ENCODE results near the gene TMEM98.
"Not testable (repeated sequence)": the region's sequence is repeated elsewhere in the genome, so short reads cannot be mapped to it uniquely, and the experiment has no call there.

The TMEM98 gene

DNA sequence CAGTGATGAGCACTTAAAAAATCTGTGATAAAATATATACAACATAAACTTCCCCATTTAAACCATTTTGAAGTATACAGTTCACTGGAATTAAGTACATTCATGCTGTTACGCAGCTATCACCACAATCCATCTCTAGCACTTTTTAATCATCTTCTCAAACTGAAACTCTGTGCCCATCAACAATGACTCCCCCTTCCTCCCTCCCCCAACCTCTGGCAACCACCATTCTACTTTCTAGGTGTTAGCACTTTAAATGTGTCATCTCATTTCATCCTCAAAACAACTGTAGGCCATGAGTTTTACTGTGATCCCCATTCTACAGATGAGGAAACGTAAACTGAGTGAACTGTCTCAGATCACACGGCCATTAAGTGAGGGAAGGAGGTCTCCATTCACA, 13.8 kb upstream of the TMEM98 start:
- DNase-seq (no peak), ATAC-seq (peak; percentile 56)

DNA sequence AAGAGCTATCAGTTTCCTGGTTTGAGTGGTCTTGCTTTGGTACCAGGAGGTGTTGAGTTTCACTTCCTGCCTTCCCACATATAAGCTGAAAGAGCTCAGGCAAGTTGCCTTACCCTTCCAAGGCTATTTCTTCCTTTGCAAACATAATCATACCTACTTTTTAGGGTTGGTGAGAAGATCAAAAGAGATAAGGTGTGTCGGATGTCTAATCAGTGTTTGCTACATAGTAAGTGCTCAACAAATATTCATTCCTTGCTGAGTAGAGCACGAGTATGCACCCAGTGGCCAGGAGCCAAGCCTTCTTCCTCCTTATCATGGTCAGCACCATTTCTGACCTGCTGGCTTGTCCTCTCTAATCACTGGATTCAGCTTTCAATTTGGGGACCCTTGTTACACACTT, 12.7 kb upstream of the TMEM98 start:
- DNase-seq = no peak
- no peak for ATAC-seq

DNA sequence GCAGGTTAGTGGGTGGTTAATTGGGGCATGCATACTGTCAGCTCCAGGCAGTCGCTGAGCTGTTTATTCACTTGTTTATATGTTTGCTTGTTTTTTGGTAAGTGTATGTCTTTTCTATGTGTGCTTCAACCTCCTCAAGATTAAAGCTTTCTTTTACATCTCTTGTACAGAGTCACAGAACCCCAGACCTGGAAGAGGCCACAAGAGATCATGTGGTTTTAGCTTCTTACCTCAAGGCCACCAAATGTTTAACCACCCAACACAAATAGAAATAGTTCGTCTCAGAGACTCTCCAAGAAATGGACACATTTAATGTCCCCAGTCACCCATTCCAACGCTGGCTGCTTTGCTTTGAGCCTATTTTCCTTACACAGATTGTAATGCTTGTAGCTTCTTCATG, 11.8 kb upstream of the TMEM98 start:
- no peak for ATAC-seq
- DNase-seq = no peak

DNA sequence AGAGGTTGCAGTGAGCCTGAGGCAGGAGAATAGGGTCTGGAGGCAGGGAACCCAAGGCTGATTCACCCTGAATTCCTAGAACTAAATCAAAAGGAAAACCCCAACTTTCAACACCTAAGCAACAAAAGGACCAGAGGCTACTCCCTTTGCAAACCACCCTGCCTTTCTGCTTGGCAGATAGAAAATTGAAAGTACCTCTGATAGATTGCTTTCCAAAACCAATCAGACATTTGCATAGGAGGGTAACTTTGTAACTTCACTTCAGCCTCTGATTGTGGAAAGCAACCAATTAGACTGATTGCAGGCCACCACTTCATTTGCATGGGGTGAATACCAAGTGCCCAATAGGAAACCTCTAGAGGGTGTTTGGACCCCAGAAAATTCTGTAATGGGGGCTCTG, 10.9 kb upstream of the TMEM98 start:
- ATAC-seq (peak; percentile 15), DNase-seq (no peak)

DNA sequence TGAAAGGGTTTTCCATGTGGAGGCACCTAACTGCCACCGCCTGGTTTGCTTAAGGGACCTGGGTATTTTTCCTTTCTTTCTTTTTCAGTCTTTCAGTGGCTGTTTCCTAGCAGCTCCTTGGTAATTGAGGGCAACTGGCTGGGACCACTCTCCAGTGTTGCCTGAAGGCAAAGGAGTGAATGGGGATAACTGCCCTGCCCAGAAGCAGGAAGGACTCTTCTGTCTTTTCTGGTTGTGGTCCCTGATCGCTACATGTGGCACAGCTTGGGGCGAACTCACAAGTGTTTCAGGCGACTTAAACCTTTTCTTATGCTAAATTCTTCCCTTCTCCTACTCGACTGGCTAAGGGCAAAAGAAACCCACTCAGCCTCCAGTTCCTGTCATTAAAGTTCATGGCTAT, 10.1 kb upstream of the TMEM98 start:
- ATAC-seq = no peak
- no peak for DNase-seq

DNA sequence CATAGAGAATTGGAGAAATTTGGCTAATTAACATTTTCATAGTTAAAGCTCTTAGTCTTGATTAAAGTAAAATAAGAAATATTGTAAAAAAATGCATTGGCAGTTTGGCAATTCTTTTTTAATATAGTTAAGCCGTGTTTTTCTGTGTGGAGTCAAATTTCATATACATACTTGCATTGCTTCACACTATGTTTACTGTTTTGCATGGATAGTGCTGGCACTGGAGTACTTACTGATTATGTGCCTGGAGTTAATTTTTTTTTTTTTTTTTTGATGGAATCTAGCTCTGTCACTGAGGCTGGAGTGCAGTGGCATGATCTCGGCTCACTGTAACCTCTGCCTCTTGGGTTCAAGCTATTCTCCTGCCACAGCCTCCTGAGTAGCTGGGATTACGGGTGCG, 8.1 kb upstream of the TMEM98 start:
- not testable (repeated sequence) for DNase-seq

DNA sequence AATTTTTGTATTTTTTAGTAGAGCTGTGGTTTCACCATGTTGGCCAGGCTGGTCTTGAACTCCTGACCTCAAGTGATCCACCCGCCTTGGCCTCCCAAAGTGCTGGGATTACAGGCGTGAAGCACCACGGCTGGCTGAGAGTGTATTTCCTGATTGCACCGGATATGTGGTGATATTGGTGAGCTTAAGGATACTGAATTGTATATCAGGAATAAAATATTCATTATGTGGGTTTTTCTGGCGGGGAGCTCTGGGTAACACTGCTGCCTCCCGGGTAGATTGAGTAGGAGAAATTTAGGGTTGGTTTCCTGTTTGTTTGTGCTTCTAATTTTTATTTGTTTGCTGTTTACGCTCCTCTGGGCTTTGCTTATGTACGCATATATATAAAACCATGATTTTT, 7.7 kb upstream of the TMEM98 start:
- DNase-seq (no peak), ATAC-seq (no peak)

More for the DNA sequence above, 8.1 kb upstream of the TMEM98 start:
- not testable (repeated sequence) for ATAC-seq

DNA sequence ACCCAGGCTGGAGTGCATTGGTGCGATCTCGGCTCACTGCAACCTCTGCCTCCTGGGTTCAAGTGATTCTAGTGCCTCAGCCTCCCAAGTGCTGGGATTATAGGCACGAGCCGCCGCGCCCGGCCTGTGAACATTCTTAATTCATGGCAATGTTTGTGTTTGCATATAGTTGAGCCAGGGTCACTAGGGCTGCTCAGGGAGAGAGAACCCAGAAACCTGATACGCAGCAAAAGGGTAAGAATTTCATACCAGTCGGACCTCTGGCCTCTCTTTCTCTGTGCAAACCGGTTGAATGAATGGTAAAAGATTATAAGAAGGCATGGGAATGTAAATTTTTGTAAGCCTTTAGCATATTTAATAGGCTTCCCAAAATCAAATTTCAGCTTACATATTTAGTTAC, 6.9 kb upstream of the TMEM98 start:
- DNase-seq = no peak
- no peak for ATAC-seq

DNA sequence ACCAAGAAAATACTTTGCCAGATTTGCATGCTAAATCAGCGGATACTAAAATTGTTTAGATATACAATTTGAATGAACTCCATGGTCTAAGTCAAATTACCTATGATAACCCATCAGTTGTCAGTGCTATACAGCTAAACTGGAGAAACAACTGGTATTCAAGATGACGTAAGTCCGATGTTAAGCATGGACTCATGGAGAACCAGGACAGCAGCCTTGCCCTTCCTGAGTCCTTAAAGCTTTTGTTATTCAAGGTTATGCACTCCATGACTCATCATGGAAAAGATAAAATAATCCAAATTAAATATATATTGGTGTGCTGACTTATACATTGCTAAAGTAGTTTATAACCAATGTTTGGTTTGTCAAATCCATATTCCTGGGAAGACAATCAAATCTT, 4.0 kb upstream of the TMEM98 start:
- DNase-seq, ATAC-seq: not testable (repeated sequence)

DNA sequence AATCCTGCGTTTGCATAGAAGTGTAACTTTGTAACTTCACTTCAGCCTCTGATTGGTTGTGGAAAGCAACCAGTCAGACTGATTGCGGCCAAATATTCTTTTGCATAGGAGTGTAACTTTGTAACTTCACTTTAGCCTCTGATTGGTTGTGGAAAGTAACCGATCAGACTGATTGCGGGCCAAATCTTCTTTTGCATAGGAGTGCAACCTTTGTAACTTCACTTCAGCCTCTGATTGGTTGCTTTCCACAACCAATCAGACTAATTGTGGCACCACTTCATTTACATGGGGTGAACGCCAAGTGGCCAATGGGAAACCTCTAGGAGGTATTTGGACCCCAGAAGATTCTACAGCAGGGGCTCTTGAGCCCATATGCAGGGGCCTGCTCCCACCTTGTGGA, 1.8 kb upstream of the TMEM98 start:
- DNase-seq = no peak

DNA sequence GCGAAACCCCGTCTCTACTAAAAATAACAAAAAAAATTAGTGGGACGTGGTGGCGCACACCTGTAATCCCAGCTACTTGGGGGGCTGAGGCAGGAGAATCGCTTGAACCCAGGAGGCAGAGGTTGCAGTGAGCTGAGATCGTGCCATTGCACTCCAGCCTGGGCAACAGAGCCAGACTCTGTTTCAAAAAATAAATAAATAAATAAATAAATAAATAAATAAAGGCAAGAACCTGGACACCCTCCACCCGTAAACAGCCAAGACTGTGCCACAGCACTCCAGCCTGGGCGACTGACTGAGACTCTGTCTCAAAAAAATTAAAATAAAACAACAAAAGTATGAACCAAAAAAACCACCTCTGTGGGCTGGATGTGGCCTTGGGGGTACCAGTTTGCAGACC, 1.2 kb upstream of the TMEM98 start:
- not testable (repeated sequence) for ATAC-seq, DNase-seq

More for the DNA sequence above, 1.8 kb upstream of the TMEM98 start:
- ATAC-seq = no peak

DNA sequence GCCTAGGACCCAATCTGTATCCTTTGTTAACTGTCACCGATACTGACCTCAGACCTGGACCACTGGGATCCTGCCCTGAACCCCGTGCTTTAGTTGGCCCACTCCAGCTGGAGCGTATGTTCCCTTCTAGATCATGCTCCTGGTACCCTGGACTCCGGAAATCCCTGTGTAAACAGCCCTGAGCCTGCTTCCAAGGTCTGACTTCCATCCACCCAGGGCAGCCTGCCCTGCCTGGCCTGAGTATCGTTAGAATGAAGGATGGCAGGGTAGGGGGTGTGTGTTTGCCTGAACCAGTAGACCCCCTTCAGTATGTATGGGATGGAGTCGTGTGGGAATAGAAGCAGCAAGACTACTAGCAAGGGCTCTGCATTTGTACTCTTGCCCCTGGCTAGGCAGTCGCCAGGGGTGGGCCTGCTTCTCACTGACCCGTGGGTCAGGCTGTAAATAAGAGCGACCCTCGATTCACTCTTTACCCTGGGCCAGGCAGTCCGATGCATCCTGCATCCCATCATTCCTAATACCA, 691 bp upstream of the TMEM98 start:
- DNase-seq (no peak), ATAC-seq (no peak)

DNA sequence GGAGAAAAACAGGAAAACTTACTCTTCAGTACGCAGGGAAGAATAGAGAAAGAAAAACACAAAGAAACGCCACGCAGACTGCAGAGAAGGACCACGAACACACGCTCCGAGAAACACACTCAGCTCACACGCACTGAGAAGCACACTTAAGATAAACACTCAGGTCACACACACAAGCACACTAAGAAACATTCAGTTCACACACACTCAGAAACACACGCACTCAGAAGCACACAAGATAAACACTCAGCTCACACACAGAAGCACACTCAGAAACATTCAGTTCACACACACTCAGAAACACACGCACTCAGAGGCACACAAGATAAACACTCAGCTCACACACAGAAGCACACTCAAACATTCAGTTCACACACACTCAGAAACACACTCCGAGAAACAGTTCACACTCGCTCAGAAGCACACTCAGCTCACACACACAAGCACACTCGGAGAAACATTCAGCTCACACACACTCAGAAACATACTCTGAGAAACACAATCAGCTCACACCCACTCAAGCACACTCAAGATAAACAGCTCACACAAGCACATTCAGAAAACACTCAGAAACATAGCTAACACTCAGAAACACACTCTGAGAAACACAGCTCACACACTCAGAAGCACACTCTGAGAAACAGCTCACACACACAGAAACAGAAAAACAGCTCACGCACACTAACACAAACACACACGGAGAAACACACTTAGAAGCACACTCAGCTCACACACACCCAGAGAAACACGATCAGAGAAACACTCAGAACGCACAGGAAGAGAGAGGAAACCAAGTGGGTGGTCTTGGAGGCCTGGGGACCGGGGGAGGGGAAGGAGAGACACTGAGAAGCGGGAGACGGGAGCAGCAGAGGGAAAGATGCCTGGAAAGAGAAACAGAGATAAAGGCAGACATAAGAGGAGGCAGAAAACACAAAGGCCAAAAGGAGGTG, 908 bp downstream of the TMEM98 start:
- no peak for ATAC-seq
- no peak for DNase-seq

DNA sequence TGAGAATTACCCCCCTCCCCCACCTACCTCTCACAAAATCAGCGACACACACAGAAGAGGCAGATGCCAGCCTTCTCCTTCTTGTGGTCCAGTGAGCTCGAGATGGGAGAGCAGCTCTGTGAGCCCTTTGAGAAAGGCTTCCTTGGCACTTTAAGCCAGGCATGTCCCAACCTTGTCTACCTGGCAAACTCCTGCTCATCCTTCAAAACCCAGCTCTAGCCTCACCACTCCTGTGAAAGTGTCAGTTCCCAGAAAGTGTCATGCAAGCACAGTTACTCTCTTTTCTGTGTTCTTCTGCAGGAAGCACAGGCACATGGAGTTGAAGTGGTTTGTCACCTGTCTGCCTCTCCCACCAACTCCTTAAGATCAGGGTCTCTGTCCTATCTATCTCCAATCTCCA, 1.6 kb downstream of the TMEM98 start:
- no peak for ATAC-seq
- no peak for DNase-seq

DNA sequence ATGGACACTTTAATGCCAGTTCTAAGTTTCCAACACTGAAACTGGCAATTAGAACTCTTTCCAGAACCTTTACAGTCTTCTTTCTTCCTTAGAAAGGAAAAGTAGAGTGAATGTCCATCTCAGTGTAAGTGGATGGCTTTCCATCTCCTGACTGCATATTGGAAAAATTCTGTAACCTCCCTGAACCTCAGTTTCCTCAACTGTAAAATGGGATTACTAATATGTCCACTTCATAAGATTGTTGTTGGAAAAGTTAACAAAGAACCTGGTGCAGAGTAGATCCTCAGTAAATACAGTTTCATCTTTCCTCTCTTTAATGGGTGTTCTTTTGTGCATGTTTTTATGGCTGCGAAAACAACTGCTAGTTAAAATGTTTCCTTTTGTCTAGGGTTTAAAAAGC, 2.6 kb downstream of the TMEM98 start:
- DNase-seq (no peak), ATAC-seq (no peak)

DNA sequence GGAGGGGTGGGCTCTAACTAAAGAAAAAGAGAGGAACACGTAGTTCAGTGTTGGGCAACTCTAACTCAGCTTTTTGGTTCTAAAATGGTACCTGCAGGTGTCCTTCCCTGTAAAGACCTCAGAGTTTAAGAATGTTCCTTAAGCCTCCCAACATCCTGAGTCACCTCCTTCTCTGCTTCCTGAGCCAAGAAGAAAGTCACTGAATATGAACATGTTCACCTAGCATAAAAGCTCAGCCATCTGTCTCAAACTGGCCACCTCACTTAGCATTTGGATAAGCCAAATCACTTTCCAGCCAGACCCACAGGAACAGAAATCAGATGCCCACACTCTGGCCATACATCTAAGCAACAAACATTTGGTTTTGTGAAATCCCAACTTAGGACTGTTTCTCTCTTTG, 3.7 kb downstream of the TMEM98 start:
- ATAC-seq (no peak), DNase-seq (no peak)

DNA sequence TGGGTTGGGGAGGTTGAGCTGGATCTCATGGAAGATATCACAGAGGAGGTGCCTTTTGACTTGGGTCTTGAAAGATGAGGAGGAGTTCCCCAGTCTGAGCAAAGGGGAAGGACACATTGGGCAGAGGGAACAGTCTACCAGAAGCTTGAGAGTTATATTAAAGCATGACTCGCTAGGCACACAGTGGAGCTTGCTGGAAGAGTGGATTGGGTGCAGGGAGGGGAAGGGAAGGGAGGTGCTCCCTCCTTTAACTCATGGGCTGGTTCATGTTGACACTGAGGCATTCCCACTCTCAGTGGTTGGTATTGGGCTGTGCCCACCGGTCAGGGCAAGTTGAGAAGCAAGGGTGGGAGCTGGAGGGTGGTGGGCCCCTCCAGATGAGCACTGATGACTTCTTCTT, 5.9 kb downstream of the TMEM98 start:
- DNase-seq (no peak), ATAC-seq (no peak)

DNA sequence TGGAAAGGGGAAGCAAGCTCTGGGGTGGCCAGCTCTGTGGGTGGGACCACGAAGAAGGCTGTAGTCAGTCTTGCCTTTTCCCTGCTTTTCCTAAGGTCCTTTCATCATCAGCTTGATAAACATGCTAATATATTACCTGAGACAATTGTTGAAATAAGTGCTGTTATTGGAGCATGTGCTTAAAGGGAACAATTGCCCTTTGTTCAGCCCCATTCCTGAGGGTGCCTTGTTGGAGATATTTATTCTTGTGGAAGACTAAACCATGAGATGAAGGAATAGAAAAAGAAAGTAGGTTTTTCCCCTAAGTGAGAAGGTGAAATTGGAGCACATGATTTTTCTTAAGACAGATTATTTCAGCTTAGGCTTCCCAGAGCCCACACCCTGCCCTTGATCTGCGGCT, 7.8 kb downstream of the TMEM98 start:
- ATAC-seq (no peak), DNase-seq (no peak)

DNA sequence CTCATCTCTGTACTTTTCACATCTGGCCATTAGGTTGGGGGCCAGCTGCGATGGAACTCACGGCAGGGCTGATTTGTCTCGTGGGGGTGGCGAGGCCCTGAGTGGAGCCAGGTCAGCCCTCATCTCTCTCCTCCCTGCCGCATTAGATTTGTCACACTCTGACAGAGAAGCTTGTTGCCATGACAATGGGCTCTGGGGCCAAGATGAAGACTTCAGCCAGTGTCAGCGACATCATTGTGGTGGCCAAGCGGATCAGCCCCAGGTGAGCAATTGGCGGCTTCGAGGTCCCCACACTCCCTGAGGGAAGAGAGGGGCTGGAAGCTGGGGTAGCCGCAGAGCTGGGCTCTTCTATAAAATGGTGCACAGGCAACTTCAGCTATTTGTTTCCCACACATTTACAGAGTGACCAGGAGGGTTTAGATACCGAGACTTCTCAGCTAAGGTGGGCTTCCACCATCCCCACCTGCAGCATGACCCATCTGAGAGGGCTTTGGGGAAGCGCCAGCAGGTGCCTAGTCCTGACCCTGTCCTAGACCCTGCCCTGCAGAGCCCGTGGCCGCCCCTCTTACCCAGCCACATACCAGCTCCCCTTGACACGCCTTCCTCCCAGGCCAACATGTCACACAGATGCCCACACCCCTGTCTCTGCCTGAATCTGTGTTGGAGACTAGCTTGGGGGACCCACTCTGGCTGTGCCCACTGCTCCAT, 8.4 kb downstream of the TMEM98 start:
- DNase-seq (no peak), ATAC-seq (peak; percentile 13)

DNA sequence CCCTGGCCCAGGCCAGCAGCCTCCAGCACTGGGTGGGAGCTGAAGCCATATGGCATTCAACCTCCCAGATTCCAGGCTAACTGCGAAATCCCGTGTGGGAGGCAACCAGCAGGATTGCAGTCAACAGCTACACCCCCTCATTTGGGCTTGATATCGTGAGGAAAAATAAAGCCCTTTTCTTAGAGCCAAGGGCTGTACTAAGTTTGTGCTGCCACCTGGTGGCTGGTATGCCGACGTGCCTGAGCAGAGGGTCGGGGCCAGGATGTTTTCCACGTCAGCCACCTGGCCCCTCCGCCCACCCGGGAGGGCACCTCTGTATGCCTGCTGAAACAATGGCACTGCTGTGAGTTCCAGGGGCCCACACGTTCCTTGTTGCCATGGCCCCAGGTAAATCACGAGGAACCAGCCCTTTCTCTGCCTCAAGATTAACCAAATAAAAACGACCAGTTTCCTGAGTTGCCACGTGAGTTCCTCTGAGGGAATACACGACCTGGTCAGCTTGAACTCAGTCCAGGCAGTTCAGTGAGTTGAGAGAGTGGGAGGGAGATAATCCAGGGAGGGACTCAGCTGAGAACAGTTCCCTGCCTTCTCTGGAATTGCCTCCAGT, 9.0 kb downstream of the TMEM98 start:
- ATAC-seq = peak; percentile 77
- DNase-seq = peak; percentile 75

DNA sequence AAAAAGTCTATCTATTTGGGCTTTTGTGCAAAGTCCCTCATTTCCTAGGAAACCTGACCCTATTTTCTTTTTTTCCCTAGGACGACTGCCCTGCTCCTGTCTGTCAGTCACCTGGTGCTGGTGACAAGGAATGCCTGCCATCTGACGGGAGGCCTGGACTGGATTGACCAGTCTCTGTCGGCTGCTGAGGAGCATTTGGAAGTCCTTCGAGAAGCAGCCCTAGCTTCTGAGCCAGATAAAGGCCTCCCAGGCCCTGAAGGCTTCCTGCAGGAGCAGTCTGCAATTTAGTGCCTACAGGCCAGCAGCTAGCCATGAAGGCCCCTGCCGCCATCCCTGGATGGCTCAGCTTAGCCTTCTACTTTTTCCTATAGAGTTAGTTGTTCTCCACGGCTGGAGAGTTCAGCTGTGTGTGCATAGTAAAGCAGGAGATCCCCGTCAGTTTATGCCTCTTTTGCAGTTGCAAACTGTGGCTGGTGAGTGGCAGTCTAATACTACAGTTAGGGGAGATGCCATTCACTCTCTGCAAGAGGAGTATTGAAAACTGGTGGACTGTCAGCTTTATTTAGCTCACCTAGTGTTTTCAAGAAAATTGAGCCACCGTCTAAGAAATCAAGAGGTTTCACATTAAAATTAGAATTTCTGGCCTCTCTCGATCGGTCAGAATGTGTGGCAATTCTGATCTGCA, 12.9 kb downstream of the TMEM98 start:
- DNase-seq = no peak
- no peak for ATAC-seq

DNA sequence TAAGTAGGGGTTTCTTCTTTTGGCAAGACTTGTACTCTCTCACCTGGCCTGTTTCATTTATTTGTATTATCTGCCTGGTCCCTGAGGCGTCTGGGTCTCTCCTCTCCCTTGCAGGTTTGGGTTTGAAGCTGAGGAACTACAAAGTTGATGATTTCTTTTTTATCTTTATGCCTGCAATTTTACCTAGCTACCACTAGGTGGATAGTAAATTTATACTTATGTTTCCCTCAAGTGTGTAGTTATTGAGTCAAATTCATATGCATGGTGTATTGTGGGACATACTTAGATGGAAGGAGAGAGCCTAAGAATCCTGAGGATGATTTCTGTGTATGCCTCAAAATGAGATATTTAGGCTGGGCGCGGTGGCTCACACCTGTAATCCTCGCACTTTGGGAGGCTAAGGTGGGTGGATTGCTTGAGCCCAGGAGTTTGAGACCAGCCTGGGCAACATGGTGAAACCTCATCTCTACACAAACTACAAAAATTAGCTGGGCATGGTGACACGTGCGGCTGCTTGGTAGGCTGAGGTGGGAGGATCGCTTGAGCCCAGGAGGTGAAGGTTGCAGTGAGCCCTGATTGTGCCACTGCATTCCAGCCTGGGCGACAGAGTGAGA, 13.6 kb downstream of the TMEM98 start:
- ATAC-seq (no peak), DNase-seq (no peak)
